Effector memory CD4-positive, alpha-beta T cell (primary cell): ENCODE measurements around the gene METTL26.

Source experiments
- DNase-seq, 3 donors: peaks; one replicate each; pipeline ENCODE4 v3.0.0-alpha.2; 2020
- H3K27ac ChIP-seq: 2 replicates; pipeline ENCODE4 v1.7.0; 2013; ENCODE audit warnings: mild to moderate bottlenecking, low read length, moderate library complexity; ENCODE audit not compliant: insufficient read depth, poor library complexity, severe bottlenecking
- H3K27me3 ChIP-seq: replicated peaks from 2 replicates; pipeline ENCODE4 v1.7.0; 2013; ENCODE audit warnings: mild to moderate bottlenecking, low read length; ENCODE audit not compliant: insufficient read depth, control insufficient read depth, poor library complexity, severe bottlenecking
- H3K36me3 ChIP-seq: 2 replicates; pipeline ENCODE4 v1.7.0; 2013; ENCODE audit warnings: mild to moderate bottlenecking, low read length, moderate library complexity; ENCODE audit not compliant: control insufficient read depth, insufficient read depth
- H3K4me1 ChIP-seq: 2 replicates; pipeline ENCODE4 v1.7.0; 2013; ENCODE audit warnings: low read length, mild to moderate bottlenecking; ENCODE audit not compliant: control insufficient read depth, insufficient read depth, poor library complexity, severe bottlenecking
- H3K4me3 ChIP-seq: 2 replicates; pipeline ENCODE4 v1.7.0; 2013; ENCODE audit warnings: low read length, low read depth, mild to moderate bottlenecking; ENCODE audit not compliant: insufficient read depth, poor library complexity, severe bottlenecking
- H3K9me3 ChIP-seq: 2 replicates; pipeline ENCODE4 v1.7.0; 2013; ENCODE audit warnings: mild to moderate bottlenecking, low read length, moderate library complexity; ENCODE audit not compliant: control insufficient read depth

Gene METTL26

DNA sequence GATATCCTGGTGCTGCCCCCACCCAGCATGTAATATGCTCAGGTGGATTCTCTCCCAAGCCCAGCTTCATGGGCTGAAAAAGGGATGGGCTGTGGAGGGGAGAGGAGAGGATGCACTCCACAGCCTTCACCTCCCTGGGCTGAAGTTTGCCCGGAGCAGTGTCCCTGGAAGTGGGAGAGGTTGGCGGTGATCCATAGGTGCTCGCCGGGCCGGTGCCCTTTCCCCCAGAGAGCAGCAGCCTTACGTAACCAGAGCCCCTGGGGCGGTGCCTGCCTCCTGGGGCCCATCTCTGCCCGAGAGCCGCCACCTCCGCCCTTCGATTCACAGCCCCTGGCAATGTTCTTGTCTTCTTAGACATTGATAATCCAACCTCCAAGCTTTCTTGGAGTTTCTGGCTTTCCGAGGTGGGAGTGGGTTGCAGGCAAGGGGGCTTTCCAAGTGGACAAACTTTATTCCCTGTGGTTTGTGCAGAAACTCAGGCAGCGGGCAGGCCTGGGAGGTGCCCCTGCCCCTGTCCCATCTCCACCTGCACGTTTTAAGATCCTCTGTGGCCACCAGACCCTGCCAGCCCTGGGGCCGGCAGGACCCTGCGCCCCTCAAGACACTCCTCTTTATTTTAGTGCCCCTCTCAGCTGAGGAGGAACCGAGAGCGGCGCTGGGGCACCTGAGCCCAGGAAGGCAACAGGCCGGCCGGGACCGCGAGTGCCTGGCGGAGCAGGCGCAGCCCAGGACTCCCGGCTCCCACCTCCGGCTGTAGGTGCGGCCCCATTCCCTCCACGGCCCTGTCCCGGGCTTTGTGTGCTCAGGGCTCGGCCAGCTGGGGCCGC is 10.0 kb upstream of the METTL26 start:
- Histone ChIP-seq H3K4me3 (no peak overlapping the region), H3K9me3 (no peaks in the 10 kb centered on the region), H3K27ac (no peak overlapping the region), H3K4me1 (peaks cover 30% of the 10 kb centered on the region), H3K27me3 (no peaks in the 10 kb centered on the region), H3K36me3 (no peaks in the 10 kb centered on the region)
- DNase-seq = no peak

DNA sequence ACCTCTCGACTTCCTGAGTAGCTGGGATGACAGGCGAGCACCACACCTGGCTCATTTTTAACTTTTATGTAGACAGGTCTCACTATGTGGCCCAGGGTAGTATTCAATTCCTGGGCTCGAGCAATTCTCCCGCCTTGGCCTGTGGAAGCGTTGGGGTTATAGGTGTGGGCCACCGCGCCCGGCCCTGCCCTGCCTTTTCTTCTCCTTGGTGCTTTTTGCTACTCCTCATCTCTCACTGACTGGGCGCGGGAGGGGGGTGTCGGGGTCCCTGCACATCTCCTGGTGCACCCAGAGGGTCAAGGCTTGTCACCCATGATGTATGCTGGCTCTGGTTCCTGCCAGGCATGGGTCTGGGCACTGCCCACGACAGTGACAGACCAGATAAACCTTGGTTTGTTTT is 8.5 kb upstream of the METTL26 start:
- H3K4me1 ChIP-seq = peaks cover 27% of the 10 kb centered on the region
- no peak for DNase-seq
- H3K27ac ChIP-seq = no peak overlapping the region
- no peaks in the 10 kb centered on the region for H3K9me3 ChIP-seq
- H3K36me3 ChIP-seq = no peaks in the 10 kb centered on the region
- H3K4me3 ChIP-seq = no peak overlapping the region
- H3K27me3 ChIP-seq = no peaks in the 10 kb centered on the region

DNA sequence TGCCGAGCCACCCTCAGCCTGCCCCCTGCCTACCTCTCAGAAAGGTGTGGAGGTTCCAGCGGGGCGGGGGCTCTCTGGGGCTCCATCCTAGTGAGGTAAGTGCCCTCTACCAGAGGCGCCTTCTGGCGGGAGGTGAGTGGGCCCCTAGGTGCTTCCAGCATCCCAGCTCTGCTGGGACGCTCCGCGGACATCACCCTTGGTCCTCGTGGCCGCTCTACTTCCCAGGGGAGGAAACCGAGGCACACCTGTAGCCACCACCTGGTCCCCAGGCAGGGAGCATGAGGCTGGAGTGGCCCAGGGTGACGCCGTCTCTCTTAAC is 6.9 kb upstream of the METTL26 start:
- Histone ChIP-seq H3K27me3 (no peaks in the 10 kb centered on the region), H3K9me3 (no peaks in the 10 kb centered on the region), H3K4me3 (no peak overlapping the region), H3K27ac (no peak overlapping the region), H3K36me3 (no peaks in the 10 kb centered on the region), H3K4me1 (peaks cover 17% of the 10 kb centered on the region)
- no peak for DNase-seq

DNA sequence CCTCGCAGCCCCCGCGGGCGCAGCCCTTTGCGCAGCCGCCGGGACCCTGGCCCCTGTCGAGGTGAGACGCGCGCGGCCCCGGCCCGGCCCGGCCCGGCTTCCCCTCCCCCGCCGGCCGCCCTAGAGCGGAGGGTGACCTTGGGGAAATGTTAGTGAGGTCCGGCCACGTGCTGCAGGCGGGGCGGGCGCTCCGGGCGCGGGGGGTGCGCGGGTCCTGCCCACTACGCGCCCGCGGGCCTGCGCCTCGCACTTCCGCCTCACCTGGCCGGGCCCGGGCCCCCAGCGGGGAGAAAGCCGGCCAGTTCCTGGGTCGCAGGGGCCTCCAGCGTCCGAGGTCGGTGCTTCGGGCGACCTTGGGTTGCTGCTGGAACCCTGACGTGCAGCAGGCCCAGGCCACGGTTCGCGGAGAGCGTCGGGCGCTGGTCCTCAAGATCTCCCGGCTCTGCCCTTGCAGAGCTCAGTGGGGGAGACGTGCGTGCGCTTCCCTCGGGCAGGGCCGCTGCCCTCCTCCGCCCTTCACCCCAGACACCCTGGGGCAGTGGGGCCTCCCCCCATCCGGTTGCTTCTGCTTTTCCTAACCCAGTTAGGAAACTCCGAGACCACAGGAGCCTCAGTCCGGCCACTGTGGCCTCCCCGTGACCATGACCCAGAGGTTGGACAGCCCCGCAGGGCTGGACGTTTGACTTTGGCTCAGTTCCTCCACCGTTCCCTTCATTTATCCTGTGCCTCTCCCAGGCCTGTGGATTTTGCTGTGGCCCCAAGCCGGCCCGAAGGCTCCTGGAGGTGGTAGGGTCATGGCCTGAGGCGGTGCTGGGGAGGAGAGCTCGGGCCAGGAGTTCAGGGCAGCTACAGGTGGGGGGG is 6.3 kb upstream of the METTL26 start:
- no peak for DNase-seq
- H3K27ac ChIP-seq = peak overlapping the region; percentile 18
- H3K9me3 ChIP-seq = no peaks in the 10 kb centered on the region
- H3K36me3 ChIP-seq = no peaks in the 10 kb centered on the region
- H3K4me1 ChIP-seq = peaks cover 12% of the 10 kb centered on the region
- H3K27me3 ChIP-seq = no peaks in the 10 kb centered on the region
- H3K4me3 ChIP-seq = peak overlapping the region; percentile 78

DNA sequence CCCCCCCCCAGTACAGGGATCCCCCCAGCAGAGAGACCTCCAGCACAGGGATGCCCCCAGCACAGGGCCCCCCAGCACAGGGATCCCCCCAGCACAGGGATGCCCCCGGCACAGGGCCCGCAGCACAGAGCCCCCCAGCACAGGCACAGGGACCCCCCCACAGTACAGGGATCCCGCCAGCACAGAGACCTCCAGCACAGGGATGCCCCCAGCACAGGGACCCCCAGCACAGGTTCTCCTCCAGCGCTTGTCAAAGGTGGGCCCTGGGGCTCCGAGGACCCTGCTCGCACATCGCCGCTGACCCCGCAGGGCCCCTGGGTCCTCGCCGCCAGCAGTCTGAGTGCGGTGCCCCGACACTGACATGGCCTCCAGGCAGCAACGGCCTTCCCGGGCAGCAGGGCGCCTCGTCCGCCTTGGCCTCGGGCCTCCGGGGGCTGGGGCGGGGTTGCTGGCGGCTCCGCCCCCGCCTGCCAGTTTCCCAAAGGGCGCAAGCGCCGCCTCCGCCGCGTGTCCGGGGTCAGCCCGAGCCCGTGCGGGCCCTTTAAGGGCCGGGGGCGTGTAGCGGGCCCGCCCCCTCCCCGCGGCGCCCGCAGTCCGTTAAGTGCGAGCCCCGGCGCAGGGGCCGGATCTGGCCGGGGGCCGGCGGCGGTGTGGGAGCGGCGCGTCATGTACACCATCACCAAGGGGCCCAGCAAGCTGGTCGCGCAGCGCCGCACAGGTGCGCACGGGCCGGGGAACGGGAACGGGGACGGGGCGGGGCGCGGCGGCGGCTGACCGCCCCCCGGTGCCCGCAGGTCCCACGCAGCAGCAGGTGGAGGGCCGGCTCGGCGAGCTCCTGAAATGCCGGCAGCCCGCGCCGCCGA is 5.5 kb upstream of the METTL26 start, which contains the start of gene MCRIP2:
Gene MCRIP2, plus strand, starts transcription at position 503 of the 863 bp plus-strand sequence. Its CDS starts 164 bp downstream, at position 667.
- Histone ChIP-seq H3K27ac (peak within 1 kb of the TSS; percentile 42), H3K4me1 (peaks cover 12% of the 10 kb centered on the region), H3K9me3 (no peaks in the 10 kb centered on the region), H3K36me3 (no peaks in the 10 kb centered on the region), H3K4me3 (peak within 1 kb of the TSS; percentile 78), H3K27me3 (no peaks in the 10 kb centered on the region)
- peak; percentile 32 to 53 (median 38) for DNase-seq

DNA sequence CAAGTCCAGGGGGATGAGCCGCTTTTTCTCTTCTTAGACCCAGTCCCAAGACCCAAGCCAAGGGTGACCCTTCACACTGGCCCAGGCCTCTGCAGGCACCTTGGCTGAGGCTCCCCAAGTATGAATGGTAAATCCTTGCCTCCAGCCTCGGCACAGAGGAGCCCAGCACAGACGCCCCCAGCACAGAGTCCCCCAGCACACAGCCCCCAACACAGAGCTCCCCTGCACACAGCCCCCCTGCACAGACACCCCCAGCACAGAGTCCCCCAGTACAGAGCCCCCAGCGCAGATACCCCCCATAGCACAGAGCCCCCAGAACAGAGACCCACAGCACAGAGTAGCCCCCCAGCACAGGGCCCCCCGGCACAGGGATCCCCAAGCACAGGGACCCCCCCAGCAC is 4.5 kb upstream of the METTL26 start:
- H3K27ac ChIP-seq = no peak overlapping the region
- H3K36me3 ChIP-seq = no peaks in the 10 kb centered on the region
- H3K9me3 ChIP-seq = no peaks in the 10 kb centered on the region
- no peaks in the 10 kb centered on the region for H3K27me3 ChIP-seq
- DNase-seq = no peak
- H3K4me1 ChIP-seq = peaks cover 17% of the 10 kb centered on the region
- no peak overlapping the region for H3K4me3 ChIP-seq

DNA sequence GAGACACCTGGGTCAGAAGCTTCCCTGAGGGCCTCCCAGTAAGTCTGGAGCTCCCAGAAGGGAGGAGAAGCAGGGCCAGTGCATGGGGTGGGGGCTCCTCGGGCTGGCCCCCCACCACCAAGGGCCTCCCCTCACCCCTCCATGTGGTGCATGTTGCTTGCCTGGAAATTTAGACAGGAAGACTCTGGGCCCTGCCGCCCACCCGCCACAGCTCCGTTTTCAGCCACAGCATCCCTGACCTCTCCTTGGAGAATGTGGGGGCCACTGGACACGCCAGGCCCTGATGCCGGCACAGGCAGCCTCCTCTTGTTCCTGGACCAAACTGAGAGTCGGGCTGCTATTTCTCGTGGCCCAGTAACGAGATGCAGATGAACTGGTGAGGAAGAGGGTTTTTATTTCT is 2.7 kb upstream of the METTL26 start:
- H3K4me3 ChIP-seq = no peak overlapping the region
- peaks cover 24% of the 10 kb centered on the region for H3K4me1 ChIP-seq
- H3K27me3 ChIP-seq = no peaks in the 10 kb centered on the region
- no peak overlapping the region for H3K27ac ChIP-seq
- no peak for DNase-seq
- no peaks in the 10 kb centered on the region for H3K9me3 ChIP-seq
- H3K36me3 ChIP-seq = no peaks in the 10 kb centered on the region

DNA sequence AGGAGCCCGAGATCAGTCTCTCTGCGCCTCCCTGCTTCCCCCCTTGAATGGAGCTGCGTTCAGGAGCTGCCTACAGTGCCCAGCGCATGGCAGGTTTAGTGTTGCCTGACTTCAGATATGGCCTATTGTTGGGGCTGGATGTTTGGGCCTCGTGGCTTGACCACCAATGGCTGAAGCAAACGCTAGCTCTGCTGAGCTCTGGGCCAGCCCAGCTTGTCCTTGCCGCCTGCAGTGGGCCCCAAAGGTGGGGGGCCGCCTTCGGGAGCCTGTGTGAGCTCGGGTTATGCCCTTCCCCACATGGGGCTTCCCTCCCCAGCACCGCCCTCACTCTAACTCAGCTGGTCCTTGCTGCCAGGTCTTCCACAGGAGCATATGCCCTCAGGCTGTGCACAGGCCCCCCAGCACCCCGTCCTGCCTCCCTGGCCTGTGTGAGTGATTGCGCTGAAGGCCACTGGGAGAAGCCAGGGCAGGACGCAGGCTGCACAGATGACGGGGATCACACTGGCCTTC is 2.0 kb upstream of the METTL26 start:
- no peak overlapping the region for H3K27ac ChIP-seq
- no peaks in the 10 kb centered on the region for H3K27me3 ChIP-seq
- no peak overlapping the region for H3K4me3 ChIP-seq
- no peaks in the 10 kb centered on the region for H3K9me3 ChIP-seq
- no peak for DNase-seq
- H3K36me3 ChIP-seq = no peaks in the 10 kb centered on the region
- peaks cover 24% of the 10 kb centered on the region for H3K4me1 ChIP-seq

DNA sequence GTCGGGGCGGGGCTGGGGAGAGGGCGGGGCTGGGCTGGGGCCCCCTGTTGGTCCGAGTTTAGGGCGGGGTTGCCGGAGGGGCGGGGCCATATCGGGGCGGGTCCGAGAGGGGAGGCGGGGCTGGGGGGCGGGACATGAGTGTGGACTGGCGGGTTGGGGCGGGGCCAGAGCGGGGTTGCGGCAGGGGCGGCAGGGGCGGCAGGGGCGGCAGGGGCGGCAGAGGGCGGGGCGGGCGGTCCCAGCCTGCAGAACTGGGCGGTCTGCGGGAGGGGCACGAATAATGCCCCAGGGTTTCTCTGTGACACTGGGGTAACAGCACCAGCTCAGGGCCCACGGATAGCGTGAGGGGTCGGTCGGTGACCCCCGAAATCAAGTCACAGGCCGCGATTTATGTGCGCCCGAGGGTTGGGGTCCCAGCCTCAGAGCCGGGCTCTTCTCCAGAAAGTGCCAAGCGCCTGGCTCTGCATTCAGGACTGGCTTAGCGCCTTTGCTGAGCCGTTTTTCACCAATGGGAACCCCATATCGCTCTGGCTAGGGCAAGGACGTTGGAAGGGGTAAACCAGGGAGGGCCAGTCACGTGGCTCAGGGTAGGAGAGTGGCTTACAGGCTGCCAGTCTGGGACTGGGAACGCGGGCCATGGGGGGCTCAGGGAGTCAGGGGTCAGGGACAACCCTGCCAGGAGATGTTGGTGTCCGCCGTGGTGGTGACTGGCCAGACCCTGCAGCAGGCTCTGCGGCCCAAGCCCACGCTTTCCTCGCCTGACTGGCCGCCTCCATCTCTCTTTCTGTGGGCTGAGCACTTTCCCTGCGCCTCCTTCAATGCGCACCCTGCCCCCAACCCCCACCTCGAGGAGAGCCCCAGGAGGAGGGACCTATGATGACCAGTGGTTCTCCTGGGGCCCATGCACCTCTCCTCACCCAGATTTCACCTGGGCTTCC is 1.2 kb upstream of the METTL26 start:
- Histone ChIP-seq H3K9me3 (no peaks in the 10 kb centered on the region), H3K4me3 (peak overlapping the region; percentile 96), H3K27ac (peak overlapping the region; percentile 83), H3K36me3 (no peaks in the 10 kb centered on the region), H3K27me3 (no peaks in the 10 kb centered on the region), H3K4me1 (peaks cover 21% of the 10 kb centered on the region)
- peak; percentile 80 to 85 (median 83) for DNase-seq
